Stimulated activated CD4-positive, alpha-beta T cell treated with anti-CD3 and anti-CD28 coated beads, Interleukin-15, amount 100 ng/mL, for 48 hours (primary cell): ENCODE data around the gene SMARCC2.
"Not testable (repeated sequence)": the region's sequence is repeated elsewhere in the genome, so short reads cannot be mapped to it uniquely, and the experiment has no call there.

ENCODE experiments used
- DNase-seq, 2 donors: peaks; one replicate each; pipeline ENCODE4 v3.0.0-alpha.2; 2020; ENCODE audit warnings: low read depth in 2 of 2

SMARCC2 gene

GRCh38 chr12:56163533-56164344 lies 25.5 kb downstream of the SMARCC2 start:
- no peak for DNase-seq

DNA sequence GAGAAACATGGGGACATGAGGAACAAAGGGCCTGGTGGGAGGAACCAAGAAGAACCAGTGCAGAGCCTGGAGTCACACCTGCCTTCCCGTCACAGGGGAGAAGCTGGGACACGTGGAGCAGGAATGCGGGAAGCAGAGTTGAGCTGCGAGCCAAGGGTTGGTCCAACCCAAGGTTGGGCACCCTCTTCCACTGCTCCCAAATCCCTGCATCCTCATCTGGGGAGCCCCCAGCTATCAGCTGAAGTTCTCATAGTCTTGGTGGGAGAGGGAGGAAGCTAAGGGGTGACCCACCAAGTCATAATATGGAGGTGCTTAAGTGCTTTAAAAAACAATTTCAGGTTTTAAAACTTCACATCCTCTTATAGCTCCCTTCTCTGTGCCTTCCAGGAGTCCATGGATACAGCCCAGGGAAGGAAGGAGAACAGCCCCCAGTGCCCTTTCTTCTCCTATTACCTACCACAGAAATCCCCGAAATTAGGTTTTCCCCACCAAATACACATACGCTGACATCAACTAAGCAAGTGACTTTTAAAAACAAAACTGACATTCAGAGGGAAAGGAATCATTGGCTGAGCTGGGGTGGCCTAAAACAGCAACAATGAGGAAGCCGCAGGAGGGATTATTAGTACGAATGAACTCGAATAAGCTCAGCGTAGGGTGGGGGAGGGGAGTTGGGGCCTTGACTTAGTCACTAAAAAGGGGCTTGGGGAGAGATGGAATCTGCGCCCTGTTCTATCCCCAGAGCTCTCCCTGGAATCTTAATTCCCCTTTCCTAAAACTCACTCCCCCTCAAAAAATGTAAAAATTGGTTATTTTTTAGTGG lies 26.6 kb downstream of the SMARCC2 start:
- no peak for DNase-seq

DNA sequence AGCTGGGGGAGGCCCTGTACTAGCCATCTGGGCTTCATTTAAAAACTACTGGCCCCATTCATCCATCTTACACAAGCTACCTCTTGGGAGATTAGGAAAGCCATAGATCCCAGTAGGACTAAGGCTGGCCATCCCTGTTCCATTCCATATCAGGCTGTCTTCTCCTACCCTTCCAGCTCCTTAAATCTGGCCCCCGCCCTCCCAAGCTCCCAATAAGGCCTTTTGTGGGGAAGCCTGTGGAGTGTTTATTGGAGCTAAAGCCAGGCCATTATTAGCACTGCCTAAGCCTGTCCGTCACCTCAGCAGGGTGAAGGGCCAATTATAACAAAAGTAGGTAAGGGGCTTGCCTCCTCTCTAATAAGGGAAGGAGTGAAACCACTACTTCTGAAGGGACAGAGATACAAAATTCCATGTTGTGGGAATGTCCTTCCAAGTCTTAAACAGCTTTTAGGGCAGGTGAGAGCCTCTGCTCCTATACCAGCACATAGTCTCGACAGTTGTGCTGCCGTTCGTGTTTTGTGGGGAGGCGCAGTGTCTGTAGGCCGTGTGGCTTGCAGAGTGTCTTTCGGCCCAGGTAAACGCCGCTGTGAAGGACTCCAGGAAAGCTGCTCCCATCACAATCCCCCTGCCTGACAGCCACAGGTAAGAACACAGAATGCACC lies 27.5 kb downstream of the SMARCC2 start:
- DNase-seq = no peak

DNA sequence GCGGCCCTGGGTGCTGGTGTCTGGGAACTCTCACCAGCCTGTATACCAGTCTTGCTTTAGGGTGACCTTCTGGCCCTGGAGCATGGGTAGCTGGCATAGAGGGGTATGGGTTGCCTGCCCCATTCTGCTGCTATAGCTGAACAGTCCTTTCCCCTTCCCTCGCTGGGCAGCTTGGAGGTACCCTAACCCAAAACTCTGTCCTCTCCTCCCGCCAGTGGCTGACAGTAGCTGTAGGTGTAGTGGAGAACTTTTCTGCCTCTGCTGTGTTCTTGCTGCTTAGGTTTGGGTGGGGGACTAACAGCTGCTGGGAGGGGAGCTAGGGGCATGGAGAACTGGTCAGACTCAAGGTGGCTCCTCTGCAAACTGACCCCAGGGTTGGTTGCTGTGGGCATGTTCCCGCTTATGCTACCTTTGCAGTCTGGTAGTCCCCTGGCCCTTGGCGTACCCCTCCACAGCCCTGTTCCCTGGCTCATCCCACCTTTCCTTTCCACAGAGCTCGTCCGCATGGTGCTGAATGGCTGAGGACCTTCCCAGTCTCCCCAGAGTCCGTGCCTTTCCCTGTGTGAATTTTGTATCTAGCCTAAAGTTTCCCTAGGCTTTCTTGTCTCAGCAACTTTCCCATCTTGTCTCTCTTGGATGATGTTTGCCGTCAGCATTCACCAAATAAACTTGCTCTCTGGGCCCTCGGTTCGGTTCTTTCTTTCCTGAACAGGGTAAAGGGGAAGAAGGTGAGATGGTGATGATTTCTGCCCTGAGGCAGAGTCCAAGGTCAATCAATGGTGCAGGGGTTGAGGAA lies 28.2 kb downstream of the SMARCC2 start:
- DNase-seq = no peak

GRCh38 chr12:56160193-56160763 lies 29.0 kb downstream of the SMARCC2 start:
- peak in 1 of 2 donors; percentile 47 for DNase-seq

- no peak for DNase-seq
Observed at GRCh38 chr12:56159482-56160192, 29.6 kb downstream of the SMARCC2 start.

DNA sequence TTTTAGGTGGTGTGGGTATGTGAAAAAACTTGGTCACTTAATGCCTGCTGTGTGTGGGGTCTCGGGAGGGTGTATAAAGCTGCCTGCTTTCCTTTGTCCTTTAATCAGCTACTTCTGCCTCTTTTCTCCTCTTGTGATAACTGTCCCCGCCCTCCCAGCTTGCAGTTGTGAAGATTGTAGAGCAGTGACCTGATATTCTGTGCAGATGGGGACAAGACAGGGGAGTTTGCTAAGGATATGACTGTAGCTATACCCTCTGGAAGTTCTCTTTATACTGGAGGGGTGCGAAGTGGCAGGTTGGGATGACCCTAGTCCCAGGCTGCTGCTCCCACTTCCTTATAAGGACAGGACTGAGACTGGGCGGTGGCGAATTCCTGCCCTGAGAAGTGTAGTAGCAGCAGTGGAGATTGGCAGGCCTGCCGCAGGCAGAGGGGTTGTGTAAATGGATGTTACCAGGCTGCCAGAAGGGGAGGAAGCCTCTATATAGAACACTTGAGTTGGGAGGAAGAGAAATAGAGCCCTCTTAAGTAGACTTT lies 30.3 kb downstream of the SMARCC2 start:
- no peak for DNase-seq

GRCh38 chr12:56158029-56158925 lies 31.0 kb downstream of the SMARCC2 start, which contains the start of gene MYL6:
Gene MYL6, plus strand, starts transcription at chr12:56158359. Its CDS starts 43 bp downstream, at chr12:56158402.
- peak; percentile 90 to 91 for DNase-seq

- peak; percentile 32 to 39 for DNase-seq
Observed at GRCh38 chr12:56157201-56158028, 31.9 kb downstream of the SMARCC2 start.

DNA sequence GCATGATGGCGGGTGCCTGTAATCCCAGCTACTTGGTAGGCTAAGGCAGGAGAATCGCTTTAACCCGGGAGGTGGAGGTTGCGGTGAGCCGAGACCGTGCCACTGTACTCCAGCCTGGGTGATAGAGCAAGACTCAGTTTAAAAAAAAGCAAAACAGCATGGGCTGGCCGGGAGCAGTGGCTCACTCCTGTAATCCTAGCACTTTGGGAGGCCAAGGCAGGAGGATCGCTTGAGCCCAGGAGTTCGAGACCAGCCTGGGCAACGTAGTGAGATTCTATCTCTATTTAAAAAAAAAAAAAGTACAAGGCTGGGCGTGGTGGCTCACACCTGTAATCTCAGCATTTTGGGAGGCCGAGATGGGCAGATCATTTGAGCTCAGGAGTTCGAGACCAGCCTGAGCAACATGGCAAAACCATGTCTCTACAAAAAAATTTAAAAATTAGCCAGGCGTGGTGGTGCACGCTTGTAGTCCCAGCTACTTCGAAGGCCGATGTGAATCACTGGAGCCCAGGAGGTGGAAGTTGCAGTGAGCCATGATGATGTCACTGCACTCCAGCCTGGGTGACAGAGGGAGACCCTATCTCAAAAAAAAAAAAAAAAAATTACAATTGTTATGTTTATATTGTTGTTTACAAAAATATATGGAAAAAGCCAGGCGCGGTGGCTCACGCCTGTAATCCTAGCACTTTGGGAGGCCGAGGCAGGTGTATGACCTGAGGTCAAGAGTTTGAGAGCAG lies 32.7 kb downstream of the SMARCC2 start:
- DNase-seq = not testable (repeated sequence)

DNA sequence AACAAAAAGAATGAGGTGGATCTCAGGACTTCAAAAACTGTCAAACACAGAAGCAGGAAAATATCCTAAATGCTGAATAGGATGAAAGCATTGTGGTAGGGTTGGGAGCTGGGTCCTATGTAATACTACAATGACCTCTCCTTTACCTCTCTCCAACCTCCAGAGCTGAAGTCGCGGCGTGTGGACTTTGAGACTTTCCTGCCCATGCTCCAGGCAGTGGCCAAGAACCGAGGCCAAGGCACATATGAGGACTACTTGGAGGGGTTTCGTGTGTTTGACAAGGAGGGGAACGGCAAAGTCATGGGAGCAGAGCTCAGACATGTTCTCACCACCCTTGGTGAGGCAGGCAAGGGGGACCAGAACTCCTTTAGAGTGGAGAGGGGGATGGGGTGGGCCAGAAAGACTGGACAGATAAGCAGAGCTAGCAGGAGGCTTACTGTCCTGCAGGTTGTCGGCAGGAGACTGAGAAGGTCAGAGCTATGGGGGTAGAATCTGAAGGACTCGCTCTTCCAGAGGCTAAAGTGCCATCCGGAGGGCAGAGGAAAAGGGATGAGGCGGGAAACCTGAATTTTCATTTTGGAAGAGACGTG lies 33.9 kb downstream of the SMARCC2 start:
- DNase-seq = no peak

DNA sequence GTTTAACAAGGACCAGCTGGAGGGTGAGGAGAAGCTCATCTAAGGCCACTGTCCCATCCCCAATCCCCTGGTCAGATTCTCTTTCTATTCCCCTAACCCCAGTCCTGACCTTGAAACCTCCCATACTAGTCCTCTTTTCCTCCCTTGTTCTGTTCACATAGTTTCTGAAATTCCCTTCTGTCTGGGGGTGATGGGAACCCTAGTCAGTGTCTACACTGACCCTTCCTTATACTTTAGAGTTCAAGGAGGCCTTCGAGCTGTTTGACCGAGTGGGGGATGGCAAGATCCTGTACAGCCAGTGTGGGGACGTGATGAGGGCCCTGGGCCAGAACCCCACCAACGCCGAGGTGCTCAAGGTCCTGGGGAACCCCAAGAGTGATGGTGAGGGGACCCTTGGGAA lies 34.5 kb downstream of the SMARCC2 start:
- DNase-seq = no peak

DNA sequence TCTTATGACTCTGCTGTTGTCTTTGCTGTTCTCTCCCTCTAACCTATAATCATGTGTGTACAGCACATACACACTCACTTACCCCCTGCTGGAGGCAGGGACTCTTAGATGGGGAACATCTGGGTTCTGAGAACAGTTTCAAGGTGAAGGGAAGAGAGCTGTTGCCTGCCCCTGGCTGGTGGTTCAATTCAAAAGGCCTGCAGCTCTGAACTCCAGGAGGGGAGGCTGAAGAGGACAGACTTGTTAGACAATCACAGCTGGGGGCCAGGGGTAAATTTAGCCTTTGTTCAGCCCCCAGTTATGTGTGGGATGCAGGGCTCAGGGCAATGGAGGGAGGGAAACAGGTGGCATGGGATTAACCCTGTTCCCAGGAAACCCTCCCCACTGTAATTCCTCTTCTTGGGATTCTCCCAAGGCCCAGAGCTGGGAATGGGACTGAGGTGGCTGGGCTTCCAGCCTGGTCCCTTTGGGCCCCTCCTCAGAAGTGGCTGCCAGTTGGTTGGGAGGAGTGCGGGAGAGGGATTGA lies 35.0 kb downstream of the SMARCC2 start:
- no peak for DNase-seq

DNA sequence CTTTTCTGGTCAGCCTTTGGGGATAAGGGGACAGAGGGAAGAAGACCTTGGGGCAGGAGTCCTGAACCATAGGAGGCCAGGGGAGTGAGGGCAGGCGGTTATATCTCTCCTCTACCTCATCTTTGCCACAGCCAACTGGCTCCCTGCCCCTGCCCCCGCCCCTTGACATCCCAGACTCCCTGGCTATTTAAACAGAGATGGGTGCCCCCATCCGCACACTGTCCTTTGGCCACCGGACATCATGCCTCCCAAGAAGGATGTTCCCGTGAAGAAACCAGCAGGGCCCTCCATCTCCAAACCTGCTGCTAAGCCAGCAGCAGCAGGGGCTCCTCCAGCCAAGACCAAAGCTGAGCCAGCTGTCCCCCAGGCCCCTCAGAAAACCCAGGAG lies 35.6 kb downstream of the SMARCC2 start:
- no peak for DNase-seq

DNA sequence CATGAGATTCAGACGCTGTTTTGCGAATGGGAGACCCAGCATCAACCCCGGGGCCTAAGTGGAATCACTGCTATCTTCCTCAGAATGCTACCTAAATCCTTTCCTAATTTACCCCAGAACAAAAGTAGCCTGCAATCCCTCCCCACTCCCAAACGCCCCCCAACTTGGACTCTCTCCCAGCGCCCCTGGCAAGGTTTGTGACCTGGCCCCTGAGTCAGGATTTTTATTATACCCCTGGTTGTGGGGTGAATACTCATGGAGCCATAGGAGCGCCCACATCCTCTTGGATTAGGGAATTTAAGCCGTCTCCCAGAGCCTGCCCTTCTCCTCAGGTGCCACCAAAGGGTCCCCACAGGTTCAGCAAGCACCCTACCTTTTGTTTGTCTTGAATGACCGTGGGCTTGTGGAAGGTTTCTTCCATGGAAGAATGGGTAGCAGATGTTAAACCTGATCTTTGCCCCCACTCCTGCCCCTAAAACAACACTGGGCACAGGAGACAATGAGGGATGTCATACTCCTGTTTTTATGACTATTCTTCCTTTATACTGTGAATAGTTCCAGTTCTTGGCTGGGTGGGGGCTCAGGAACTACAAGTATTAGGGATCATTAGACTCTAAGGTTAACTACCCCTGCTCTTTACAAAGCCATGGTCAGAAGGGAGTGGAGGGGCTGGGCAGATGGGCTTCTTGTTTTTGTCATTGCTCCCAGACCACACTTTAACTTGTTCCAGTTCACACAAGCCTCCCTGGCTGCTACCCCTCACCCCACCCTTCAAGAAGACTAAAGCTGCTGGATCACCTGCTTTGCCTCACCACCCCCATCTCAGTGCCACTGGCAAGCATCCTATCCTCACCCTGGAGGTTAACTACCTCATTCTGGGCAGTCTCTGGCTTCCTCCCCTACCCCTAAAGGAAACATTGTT lies 36.3 kb downstream of the SMARCC2 start:
- DNase-seq = no peak
